Cardiac fibroblast (primary cell): ENCODE results near the gene RBM48.
"Not testable (repeated sequence)": the region's sequence is repeated elsewhere in the genome, so short reads cannot be mapped to it uniquely, and the experiment has no call there.

ENCODE experiments used
- DNase-seq, 2 donors: peaks; one replicate each; pipeline versions ENCODE4 v3.0.0 to v3.0.0-alpha.2; 2010; ENCODE audit warnings: low read depth in 2 of 2
- H3K4me3 ChIP-seq, 2 donors: replicated peaks in 1 of 2; 1 replicate in 1 of 2; 2 replicates in 1 of 2; pipeline ENCODE4 v1.5.1; 2011; ENCODE audit warnings: low read depth in 2 of 2, low read length in 2 of 2, mild to moderate bottlenecking in 2 of 2, moderate library complexity in 1 of 2
- CTCF ChIP-seq: IDR thresholded peaks from one replicate; pipeline ENCODE4 v1.5.1; 2011; ENCODE audit warnings: low read depth, mild to moderate bottlenecking, low read length, inconsistent platforms

Gene RBM48

DNA sequence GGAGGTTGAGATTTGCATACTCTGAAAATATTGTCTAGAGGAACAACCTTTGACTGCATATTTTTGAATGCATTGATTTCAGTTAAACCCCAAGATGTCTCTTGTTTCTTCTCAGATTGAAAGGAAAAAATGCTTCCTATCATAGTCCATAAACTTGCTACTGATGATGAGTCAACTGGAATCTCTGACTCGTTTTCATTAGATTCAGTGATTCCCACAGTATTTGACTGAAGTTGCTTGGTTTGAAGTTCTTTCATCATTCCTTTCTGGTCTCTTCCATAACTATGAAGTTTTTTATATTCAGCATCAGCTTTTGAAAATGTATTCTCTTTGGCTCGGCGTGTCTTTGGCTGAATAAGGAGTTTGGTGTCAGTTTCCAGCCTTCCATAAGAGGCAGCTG lies 11.0 kb upstream of the RBM48 start:
- DNase-seq, result peak in 1 of 2 donors; percentile 6
- no peak overlapping the region for H3K4me3 ChIP-seq
- no peak for TF ChIP-seq CTCF

DNA sequence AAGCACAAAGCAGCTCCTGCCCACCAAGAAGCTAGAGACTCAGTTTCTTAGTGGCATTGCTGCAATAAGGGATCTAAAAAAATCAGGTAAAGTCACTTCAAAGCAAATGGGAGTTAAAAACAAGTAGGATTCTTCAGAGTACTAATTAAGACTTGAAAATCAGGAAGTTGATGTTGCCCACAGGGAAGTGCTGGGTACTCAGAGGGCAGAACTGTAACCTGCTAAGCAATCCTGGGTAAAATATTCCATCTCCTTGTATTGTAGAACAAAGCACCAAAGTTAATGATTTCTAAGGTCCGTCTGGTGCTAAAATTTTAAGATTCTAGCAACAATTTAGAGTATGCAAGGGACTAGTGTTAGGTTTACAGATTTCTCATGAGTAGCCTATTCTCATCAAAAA lies 8.6 kb upstream of the RBM48 start:
- no peak for DNase-seq
- TF ChIP-seq CTCF, result no peak
- H3K4me3 ChIP-seq, result no peak overlapping the region

GRCh38 chr7:92523110-92523509 lies 5.5 kb upstream of the RBM48 start:
- H3K4me3 ChIP-seq, result no peak overlapping the region
- no peak for DNase-seq
- no peak for TF ChIP-seq CTCF

DNA sequence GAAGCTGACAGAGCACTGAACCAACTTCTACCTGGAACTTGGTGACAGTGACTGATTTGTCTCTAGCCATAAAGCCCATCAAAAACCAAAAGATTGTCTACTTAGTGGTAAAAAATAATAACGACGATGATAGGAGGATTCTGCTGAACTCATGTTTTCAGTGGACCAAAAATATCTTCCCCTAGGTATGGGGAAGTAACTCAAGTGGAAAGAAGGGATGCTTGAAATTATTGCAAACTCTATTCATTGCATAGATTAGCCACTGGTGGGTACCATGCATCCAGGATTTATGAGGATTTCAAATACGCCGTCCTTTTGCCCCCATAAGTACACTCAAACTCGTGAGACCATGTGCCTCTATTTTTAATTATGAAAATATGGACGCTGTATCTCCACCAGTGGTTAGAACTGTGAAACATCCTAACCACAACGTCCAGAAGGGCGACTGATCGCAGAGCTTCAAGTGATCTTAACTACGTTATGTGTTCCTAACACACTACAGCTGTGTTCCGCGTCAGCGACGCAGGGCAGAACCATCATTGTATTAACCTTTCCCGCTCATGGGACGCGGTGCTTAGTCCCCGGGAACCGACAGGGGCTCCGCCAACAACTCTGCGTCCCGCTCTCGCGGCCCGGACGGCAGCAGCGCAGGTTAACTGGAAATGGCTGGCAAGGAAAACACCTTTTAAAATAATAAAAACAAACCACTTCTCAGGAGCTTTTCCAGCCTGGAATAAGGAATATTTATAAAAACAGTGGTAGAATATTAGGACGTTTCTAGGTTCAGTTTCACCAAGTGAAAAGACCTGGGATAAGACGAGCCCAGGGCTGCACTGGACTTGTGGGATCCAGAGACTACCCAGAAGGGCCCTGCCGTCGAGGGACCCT lies 1.1 kb upstream of the RBM48 start:
- DNase-seq, result peak; percentile 48 to 57
- peak overlapping the region; percentile 91 to 96 for H3K4me3 ChIP-seq
- TF ChIP-seq CTCF, result peak; percentile 47

DNA sequence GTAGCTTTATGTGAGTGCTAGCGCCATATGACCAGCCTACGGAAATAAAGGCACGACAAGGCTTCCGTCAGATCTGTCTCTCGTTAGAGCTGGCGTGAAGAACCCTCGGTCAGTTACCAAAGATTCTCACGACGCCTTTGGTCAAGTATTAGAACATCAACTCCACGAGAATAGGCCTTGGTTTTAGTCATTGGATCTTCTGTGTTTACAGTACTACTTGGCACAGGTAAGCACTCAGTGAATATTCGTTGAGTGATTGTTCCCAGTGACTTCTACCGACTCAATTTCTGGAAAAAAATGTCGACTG lies 316 bp downstream of the RBM48 start:
- no peak for DNase-seq
- no peak for TF ChIP-seq CTCF
- peak overlapping the region; percentile 86 to 96 for H3K4me3 ChIP-seq

DNA sequence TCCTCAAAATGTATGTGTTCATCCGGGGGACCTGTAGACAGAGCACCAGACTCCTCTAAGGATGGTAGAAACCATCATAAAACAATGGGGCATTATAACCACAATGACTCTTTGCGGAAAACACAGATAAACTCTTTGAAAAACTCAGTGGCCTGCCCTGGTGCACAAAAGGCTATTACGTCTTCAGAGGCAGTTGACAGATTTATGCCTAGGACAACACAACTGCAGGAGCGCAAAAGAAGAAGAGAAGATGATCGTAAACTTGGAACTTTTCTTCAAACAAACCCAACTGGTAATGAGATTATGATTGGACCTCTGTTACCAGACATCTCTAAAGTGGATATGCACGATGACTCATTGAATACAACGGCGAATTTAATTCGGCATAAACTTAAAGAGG lies 6.0 kb downstream of the RBM48 start:
- TF ChIP-seq CTCF, result no peak
- no peak for DNase-seq
- H3K4me3 ChIP-seq, result no peak overlapping the region

GRCh38 chr7:92543542-92543941 lies 14.9 kb downstream of the RBM48 start:
- not testable (repeated sequence) for H3K4me3 ChIP-seq, DNase-seq

- not testable (repeated sequence) for DNase-seq, H3K4me3 ChIP-seq
These were observed 16.5 kb downstream of the RBM48 start for GRCh38 chr7:92545116-92545515.
